Stimulated activated naive CD4-positive, alpha-beta T cell treated with Interleukin-2 at 50 U/mL for 16 hours (primary cell): Measurements from ENCODE around the gene BTG1.

Experiments used
- DNase-seq: peaks from one replicate; lab custom pipeline; 2025; lab: John Stamatoyannopoulos, UW

The BTG1 gene

DNA sequence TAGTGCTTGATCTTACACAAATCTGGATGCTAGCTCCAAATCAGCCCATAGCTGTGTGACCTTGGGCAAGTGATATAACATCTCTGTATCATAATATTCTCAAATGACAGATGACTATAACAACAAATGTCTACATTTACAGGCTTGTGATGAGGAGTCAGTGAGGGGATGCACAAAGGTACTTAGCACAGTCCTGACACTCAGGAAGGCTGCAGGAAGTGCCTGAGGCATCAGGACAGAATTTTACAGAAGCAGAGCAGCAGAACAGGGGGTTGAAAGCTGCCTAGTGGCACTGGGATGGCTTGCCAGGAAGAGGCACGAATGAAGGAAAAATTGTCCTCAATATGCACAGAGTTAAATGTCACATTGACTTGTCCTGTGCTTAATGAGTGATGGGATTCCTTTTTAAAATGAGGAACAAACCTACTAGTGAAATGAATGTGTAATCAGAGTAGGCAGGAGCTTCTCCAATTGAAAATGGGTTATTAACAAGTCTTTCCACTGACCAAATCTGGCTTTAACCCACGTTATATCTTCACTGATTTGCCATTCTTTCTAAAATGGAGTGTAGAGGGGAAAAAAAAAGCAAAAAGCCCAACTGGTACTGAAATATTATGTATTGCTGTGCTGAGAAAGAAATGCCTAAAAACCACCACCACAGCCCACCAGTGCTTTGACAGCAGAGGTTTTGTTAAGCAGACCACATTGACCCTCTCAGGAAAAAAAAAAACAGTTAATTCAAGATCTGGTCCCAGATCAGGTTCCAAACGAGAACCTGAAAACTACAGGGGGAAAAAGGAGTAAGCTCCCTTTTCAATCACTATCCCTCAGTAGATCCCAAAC lies 11.6 kb downstream of the BTG1 start:
- DNase-seq, result no peak

DNA sequence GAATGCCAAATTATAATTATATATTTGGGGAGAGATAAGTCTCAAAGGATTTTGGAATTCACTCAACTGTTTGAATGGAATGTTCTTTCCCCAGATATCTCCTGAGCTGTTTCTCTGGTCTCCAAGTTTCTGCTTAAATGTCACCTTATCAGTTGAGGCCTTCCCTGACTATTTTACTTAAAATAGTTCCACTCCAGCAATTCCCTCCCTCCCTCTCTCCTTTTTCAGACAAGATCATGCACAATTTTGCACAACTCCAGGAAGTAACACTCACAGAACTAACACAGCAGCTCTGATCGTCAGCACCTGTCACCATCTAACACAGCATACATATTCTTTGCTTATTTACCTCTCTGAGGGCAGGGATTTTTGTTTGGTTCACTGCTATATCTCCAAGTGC lies 12.5 kb downstream of the BTG1 start:
- no peak for DNase-seq

DNA sequence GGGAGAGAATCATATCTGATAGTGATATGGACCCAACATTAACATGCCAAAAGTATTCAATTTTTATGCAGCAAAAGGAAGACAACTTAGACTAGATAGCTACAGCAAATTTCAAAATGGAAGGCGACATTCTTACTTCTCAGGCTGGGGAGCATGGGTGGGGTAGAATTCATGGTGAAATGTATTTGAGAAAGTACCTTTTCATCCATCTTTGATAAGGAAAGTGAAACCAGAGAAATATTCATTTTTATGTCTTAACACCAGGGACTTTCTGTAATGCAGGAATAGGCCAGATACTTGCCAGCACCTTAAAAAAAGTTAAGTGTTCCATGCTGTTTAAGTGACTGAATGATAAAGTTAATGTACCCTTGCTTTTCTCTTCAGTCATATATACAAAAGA lies 13.4 kb downstream of the BTG1 start:
- DNase-seq, result no peak

DNA sequence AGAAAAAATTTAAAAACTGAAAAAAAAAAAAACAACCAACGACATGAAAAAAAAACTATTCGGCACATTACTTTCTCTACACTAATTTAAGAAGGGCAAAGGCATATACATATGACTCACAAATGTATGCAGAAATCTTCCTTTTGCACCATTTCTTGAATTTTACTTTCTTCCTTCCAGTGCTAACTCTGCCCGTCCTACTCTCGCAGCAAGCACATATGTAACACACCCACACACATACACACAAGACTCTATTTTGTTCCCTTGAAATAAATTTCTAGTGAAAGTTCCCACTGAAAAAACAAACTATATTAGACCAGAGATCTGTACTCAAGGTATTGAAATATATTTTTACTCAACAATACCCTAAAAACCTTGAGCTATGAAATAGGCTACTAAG lies 14.6 kb downstream of the BTG1 start:
- DNase-seq, result no peak

DNA sequence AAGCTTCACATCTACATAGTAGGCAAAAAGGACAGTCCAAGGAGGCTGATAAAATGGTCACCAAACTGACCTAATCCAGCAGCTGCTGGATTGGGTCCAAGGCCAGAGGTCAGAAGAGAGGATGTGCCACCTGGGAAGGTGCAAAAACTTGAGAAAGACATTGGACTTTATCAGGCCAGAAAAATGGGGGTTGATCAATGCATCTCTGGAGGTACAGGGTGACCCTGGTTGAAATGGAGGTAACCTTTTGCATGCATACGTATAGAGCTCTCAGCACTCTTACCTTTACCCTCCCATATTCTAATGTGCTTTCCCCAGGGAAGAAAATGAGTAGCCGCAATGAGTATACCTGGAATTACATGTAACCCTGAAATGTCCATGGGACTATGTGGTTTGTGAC lies 16.0 kb downstream of the BTG1 start:
- no peak for DNase-seq

DNA sequence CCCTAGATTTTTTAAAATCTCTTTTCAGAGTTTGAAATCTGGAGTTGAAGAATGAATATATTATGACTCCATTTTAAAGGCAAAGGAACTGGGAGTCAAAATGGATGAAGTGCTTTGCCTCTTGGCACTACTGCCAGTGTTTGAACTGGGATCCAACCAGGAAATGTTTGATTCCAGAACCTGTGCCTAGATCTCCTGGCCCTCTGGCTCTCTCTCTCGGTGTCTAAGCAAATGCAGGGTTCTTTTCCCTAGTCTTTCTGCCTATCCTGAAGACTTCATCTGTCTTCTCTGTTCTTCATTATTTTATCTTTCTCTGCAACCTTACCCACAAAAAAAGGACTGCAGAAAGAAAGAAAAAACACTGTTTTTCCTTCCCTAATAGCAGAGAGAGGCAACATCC lies 17.0 kb downstream of the BTG1 start:
- DNase-seq, result no peak

DNA sequence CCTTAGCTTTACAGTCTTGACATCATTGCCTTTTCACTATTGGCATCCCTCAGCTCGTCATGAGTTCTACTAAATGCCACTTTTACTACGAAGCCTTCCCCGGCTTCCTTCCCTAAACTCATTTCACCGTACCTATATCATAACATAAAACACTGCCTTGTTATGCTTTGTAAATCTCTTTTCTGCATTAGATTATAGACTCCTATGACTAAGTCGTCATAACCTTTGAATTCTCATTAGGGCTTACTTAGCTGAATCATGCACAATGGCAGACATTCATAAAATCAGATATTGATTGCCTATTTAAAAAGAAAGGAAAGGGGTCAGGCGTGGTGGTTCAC lies 21.0 kb downstream of the BTG1 start:
- DNase-seq, result no peak

DNA sequence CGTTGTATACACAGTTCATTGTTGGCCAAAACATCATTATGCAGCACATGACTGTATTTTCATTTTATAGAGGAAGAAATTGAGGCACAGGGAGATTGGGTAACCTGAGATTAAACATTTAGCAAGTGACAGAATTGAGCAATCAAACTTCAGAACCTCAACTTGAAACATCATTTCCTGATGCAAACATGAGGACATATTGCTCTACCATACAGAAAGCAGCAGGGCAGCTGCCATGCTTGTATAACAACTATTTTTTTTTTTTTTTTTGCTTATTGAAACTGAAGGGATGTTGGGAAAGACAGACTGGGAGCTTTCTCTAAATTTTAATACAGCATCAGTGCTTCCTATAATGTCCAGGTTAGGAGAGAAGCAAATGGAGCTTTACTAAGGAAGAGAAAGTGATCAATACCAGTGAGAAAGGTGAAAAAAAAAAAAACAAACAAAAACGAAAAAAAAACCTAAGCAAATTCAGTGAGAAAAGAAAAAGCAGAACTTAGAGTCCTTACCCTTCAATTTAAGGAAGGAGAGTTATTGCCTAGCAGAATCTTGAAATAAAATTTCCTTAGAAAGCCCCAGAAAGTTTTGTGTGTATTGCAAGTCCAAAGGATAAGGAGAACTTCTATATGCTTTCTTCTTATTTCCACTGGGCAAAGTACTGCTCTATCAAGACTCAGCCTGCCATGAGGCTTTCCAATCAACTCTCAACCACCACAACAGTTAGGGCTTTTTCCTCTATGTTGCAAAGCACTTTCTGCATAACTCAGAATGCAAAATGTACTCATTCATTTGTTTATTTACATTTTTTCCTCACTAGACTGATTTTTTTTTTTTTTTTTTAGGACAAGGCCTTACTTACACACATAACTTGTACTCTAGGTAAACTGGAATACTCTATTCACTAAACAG lies 21.6 kb downstream of the BTG1 start:
- no peak for DNase-seq

DNA sequence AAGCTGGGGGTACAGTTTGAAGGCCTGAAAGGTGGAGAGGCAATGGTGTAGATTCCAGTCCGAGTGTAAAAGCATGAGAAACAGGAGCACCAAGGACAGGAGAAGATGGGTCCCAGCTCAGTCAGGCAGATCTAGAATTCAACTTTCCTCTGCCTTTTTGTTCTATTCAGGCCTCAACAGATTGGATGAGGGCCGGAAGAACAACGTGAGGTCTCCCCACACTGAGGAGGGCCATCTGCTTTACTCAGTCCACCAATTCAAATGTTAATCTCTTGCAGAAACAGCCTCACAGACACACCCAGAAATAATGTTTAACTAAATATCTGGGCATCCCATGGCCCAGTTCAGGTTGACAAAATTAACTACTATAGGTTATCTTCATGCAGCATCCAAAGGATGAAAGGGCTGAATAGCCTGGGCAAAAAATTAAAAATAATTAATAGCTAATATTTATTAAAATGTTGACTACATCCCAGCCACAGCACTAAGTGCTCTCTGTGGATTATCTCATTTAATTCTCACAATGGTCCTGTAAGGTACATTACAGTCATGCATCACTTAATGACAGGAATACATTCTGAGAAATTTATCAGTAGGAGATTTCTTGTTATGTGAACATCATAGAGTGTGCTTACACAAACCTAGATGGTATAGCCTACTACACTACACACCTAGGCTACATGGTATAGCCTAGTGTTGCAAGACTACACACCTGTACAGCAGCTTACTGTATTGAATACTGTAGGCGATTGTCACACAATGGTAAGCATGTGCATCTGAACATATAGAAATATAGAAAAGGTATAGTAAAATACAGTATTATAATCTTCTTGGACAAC lies 22.5 kb downstream of the BTG1 start:
- DNase-seq, result no peak

DNA sequence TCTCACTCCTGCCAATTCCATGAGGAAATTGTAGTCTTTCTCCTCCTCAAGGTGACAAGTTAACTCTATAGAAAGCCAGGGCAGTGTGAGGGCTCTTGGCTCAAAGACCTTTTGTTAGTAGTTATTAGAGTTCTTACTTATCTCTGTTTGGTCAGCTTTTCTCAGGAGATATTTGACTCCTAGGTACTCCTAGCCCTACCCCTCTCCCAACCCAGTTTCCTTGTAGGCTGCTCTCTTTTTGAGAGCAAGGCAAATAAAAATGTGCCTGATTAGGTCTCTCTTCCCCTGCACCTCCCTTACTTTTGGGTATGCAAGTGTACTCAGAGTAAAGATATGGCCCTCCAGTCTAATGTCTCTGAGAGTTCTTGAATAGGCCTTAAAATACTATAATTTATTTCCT lies 23.8 kb downstream of the BTG1 start:
- no peak for DNase-seq

DNA sequence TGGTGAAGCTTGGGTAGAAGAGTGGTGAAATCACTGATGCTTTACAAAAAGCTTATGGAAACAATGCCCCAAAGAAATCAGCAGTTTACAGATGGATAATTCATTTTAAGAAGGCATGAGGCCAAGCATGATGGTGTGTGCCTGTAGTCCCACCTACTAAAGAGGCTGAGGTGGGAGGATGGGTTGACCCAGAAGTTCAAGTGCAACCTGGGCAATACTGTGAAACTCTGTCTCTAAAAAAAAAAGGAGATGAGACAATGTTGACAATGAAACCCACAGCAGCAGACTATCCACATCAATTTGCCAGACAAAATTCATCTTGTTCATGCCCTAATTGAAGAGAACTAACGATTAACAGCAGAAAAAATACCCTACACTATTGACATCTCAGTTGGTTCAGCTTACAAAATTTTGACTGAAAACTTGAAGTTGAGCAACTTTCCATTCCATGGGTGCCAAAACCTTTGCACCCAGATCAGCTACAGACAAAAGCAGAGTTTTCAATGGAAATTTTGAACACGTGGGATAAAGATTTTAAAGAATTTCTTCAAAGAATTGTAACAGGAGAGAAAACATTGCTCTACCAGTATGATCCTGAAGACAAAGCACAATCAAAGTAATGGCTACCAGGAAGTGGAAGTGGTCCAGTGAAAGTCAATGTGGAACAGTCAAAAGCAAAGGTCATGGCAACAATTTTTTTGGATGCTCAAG lies 26.7 kb downstream of the BTG1 start:
- DNase-seq, result no peak

DNA sequence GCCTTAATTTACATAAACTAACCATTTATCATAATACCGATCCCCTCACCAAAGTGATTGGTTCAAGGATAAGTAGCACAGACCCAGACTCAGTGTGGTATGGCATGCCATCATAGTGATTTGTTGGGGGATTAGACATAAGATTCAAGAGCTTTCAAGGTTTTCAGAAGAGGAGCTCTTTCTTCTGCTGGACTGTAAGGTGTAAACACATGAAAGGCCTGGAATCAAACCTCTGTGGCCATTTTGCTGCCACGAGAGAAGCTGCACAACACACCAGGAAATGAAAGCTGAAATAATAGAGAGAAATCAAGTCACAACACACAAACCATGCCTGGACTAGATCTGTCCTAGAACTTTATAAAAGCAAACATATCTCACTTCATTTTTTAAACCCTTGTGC lies 30.8 kb downstream of the BTG1 start:
- DNase-seq, result no peak

DNA sequence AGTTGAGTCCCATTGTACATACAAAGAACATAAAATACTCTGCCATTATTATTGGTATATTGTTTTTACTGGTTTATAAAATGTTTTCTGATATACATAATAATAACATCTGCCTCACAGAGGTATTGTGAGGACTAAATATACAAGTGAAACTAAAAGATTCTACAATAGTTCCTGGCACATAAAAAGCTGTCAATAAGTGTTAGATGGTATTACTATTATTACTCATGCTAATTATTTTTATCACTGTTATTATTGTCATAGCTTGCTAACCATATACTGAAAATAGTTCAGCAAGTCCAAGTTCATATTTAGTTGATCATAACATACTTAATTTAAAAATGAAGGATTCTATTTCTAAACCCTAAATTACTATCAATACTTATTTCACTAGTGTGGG lies 34.4 kb downstream of the BTG1 start:
- no peak for DNase-seq

DNA sequence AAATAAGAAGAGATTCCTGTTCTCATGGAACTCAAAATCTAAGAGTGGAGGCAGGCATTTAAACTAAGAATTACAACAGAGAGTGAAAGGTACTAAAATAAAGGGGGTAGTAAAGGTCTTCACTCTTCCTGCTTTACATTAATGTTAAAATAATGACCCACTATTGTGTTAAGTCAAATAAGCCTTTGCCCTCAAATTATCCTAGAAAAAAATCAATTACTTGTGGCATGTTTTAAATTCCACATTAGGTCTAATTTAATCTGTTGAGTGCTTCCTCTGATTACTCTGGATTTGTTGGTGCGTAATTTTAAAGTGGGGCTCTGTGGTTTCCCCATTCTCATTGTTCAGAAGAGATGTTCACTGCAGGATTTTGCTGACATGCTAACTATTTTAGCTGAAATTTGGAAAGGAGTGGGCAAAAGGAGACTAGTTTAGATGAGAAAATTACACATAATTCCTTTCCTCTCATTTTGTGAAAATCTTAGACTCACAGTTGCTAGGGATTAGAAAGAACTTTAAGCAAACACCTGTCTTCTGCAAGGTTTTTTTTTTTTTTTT lies 35.5 kb downstream of the BTG1 start:
- no peak for DNase-seq

DNA sequence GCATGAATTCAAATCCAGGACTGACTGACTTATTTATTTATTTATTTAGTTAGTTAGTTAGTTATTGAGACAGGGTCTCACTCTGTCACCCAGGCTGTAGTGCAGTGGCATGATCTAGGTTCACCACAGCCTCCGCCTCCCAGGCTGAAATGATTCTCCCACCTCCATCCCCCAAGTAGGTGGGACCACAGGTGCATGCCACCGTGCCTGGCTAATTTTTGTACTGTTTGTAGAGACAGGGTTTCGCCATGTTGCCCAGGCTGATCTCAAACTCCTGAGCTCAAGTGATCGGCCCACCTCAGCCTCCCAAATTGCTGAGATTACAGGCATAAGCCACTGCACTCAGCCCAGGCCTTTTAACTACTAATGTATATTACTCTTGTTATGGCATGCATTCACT lies 36.0 kb downstream of the BTG1 start:
- DNase-seq, result no peak

DNA sequence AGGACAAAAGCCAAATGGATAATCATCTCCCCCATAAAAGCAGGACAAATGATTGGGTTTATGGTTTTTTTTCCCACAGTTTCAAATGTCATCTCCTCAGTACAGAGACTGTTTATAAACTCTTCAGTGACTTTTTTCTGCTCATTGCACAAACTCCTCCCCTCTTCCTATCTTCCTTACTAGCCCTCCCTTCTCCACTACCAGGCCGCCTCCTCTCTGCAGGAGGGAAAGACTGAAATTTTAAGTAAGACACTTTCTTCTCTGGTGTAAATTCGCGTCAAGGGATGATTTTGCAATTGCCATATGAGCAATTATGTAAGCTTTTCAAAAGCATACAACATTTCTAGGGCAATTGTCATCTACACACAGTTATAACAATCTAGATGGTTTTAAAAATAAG lies 37.0 kb downstream of the BTG1 start:
- DNase-seq, result no peak

DNA sequence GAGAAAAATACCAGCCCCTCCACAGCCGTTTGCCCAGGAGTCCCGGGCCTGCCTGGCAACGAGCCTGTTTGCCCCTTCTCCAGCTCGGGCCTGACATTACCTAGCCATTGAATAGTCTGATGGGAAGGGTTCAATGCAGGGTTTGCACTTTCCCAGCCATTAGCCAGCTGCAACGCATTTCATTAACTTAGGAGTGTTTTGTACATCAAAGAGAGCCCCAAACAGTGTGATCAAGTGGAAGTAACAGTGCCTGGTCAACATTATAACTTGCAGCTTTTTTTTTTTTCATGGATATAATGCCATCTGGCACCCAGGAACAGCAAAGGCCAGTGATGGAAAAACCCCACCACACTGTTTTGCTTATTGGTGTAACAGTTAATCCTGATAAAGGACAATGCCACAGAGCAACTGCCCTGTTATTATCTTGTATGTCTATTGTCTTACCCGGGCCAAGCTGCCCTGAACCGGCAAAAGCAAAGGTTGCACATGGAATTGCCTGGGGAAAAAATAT lies 38.0 kb downstream of the BTG1 start:
- no peak for DNase-seq

DNA sequence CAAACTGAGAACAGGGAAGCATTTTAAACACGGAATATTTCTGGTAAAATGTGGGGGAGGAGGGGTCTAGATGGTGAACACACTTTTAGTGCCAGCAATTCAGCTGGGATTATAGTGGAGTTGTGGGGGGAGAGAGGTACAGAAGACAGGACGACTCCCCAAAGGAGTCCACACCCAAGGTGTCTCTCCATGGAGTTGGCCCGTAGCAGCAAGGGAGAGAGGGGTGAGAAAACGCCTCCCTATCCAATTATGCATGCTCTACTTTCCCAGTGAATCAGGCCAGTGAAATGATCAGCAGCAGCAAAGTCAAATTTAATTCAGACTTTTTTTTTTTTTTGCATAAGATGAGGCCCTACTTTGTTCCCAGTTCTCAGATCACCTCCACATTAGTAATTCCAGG lies 38.6 kb downstream of the BTG1 start:
- DNase-seq, result no peak

DNA sequence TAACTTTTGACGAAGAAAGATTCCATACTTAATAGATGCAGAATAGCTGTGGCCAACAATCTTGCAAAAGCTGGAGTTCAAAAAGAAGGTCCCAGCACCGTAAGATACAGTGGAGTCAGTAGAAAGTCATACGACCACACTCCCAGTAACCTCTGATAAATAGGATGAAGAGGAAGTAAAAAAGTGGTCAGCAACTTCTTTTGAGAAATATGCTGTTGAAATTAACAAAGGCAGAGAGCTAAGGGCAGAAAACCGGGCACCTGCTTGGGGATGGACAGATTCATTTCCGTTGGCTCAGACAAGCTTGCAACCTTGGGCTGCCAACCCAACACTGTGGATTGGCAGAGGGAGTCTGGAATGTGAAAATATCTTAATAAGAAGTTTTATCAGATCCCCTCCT lies 40.0 kb downstream of the BTG1 start:
- DNase-seq, result no peak

DNA sequence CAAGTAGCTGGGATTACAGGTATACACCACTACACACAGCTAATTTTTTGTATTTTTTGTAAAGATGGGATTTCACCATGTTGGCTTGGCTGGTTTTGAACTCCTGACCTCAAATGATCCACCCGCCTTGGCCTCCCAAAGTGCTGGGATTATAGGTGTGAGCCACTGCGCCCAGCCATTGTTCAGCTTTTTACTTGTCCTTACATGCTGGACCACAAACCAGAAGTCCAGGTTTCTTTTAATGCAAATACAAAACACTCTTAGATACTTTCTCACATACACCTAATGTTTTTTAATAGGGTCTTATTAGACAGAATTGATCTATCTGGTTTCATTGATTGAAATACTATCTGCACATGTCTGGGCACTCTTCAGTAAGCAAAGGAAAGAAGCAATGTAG lies 40.5 kb downstream of the BTG1 start:
- DNase-seq, result no peak

DNA sequence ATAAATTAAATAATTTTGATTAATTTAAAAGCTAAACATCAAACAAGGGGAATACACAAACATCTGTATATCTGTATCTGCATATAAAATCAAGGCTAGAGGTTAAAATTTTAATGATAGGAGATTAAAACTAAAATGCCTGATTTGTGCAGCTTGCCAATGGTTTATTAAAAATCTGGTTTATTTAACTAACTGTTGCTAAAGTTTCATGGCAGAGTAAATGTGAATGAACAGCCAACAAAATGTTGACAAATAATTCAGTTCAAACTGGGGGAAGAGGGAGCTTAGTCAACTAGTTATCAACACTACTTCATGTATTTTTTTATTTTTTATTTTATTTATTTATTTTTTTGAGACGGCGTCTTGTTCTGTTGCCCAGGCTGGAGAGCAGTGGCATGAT lies 43.0 kb downstream of the BTG1 start:
- no peak for DNase-seq
